ENCODE results near the gene SENP3. TPM values are rescaled to one million over a fixed set of nuclear protein-coding genes. Genes with fewer than 3 reads are reported as not detected.

The SENP3 gene
- polyA plus RNA-seq, 10 donors: 34.8 to 44.0 (median 39.9) TPM

DNA sequence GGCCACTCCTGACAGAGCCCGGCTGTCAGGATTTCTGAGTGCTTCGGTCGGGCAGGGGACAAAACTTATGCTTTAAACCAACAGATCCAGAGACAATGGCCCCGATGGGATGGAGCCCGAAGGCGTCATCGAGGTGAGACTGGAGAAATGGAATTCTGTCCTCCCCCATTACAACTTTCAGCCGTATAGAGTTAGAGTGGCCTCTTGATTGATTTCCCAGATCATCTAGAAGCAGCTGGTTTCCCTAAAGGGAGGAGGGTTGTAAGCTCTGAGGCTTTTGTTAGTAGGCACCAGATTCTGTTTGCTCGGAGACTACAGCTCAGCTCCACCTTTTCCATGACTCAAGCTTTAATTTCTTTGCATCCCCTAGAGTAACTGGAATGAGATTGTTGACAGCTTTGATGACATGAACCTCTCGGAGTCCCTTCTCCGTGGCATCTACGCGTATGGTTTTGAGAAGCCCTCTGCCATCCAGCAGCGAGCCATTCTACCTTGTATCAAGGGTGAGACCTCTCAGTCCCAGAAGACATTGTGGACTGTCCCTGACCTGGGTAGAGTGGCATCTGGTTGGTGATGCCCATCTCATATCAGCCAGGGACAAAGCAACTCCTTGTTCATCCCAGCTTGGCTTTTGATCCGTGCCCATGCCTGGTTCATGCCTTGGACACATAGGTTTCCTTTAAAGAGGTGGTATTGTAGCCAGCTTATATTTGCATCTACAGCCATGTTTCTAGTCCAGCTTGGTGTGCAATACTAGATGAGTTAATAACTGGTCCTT lies 12.6 kb downstream of the SENP3 start:
- DNase-seq: no peak

DNA sequence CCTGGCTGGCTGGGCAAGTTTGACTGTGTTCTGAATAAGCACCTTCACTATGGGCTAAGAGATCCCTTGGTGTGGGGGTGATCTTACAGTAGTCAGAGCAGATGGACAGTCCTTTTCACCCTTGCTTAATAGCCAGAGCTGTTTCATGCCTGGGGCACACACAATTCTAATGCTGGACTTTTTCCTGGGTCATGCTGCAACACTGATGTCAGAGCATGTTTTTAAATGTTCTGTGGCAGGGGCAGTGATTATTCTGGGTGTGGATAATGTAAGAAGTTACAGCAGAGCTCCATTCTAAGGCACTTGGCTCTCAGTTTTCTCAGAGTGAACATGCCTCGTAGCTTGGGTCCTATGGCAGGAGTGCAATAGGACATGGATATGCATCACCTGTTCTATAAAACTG lies 13.8 kb downstream of the SENP3 start:
- DNase-seq: no peak

DNA sequence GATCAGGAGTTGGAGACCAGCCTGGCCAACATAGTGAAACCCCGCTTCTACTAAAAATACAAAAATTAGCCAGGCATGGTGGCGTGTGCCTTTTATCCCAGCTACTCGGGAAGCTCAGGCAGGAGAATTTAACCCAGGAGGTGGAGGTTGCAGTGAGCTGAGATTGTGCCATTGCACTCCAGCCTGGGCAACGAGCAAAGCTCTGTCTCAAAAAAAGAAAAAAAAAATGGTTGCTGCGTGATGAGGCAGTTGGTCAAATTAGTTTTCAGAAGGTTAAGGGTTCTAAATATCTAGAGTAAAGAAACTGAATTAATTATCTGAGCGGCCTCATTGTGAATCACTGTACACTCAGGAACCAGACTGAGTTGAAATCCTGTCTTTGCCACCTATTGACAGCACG lies 14.2 kb downstream of the SENP3 start:
- DNase-seq: no peak

DNA sequence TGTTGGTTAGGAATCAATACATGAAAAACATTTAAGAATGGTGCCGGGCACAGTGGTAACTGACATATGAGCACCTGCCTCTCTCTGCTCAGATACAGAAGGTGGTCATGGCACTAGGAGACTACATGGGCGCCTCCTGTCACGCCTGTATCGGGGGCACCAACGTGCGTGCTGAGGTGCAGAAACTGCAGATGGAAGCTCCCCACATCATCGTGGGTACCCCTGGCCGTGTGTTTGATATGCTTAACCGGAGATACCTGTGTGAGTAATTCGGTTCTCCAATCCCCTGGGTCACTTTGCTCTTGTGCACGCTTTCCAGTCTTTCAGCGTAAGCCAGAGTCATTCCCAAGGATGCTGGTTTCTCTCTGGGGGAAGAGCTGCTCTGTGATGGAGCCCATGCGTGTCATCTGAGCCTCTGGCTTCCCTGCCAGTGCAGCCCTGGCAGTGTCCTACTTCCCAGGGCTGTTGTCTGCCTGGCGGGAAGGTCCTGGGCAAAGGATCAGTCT lies 14.8 kb downstream of the SENP3 start:
- DNase-seq: no peak

DNA sequence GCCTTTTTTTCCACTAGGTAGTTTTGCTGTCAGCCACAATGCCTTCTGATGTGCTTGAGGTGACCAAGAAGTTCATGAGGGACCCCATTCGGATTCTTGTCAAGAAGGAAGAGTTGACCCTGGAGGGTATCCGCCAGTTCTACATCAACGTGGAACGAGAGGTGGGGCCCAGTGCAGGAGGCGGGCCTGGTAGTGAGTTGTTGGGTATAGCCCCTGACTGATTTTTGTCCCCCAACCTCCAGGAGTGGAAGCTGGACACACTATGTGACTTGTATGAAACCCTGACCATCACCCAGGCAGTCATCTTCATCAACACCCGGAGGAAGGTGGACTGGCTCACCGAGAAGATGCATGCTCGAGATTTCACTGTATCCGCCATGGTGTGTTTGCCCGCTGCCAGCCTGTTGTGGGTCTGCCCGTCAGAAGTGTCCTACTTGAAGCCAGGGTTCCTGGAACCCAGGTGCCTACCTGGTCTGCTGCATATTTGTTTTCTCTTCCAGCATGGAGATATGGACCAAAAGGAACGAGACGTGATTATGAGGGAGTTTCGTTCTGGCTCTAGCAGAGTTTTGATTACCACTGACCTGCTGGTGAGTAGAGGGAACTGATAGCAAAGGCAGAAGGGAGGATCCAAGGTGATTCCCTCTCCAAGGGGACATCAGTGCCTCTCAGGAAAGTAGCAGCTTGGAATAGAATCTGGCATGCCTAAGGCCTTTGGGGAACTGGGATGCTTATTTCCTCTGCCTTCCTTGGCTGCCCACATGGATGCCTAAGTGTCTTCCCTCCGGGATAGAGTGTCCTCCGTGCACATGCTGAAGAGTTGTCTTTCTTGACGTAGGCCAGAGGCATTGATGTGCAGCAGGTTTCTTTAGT lies 15.8 kb downstream of the SENP3 start:
- no peak for DNase-seq

DNA sequence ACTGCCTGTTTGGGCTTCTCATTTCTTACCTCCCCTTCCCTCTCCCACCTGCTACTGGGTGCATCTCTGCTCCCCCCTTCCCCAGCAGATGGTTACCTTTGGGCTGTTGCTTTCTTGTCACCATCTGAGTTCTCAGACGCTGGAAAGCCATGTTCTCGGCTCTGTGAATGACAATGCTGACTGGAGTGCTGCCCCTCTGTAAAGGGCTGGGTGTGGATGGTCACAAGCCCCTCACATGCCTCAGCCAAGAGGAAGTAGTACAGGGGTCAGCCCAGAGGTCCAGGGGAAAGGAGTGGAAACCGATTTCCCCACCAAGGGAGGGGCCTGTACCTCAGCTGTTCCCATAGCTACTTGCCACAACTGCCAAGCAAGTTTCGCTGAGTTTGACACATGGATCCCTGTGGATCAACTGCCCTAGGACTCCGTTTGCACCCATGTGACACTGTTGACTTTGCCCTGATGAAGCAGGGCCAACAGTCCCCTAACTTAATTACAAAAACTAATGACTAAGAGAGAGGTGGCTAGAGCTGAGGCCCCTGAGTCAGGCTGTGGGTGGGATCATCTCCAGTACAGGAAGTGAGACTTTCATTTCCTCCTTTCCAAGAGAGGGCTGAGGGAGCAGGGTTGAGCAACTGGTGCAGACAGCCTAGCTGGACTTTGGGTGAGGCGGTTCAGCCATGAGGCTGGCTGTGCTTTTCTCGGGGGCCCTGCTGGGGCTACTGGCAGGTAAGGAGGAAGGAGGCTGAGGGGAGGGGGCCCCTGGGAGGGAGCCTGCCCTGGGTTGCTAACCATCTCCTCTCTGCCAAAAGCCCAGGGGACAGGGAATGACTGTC lies 17.5 kb downstream of the SENP3 start, which contains the start of gene CD68:
Gene CD68 (plus strand): TSS at position 638 of the 833 bp plus-strand sequence. CDS start 40 bp downstream, at position 678.
- peak in 2 of 3 donors; percentile 78 to 82 for DNase-seq

DNA sequence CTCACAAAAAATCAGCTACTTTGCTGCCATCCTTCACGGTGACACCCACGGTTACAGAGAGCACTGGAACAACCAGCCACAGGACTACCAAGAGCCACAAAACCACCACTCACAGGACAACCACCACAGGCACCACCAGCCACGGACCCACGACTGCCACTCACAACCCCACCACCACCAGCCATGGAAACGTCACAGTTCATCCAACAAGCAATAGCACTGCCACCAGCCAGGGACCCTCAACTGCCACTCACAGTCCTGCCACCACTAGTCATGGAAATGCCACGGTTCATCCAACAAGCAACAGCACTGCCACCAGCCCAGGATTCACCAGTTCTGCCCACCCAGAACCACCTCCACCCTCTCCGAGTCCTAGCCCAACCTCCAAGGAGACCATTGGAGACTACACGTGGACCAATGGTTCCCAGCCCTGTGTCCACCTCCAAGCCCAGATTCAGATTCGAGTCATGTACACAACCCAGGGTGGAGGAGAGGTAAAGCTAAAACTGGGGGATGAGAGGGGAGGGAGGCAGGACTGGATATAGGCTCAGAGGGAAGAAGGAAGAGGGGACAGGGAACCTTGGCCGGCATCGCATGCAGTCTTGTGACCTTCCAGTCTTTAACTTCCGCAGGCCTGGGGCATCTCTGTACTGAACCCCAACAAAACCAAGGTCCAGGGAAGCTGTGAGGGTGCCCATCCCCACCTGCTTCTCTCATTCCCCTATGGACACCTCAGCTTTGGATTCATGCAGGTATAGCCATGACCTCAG lies 18.3 kb downstream of the SENP3 start:
- DNase-seq: no peak

DNA sequence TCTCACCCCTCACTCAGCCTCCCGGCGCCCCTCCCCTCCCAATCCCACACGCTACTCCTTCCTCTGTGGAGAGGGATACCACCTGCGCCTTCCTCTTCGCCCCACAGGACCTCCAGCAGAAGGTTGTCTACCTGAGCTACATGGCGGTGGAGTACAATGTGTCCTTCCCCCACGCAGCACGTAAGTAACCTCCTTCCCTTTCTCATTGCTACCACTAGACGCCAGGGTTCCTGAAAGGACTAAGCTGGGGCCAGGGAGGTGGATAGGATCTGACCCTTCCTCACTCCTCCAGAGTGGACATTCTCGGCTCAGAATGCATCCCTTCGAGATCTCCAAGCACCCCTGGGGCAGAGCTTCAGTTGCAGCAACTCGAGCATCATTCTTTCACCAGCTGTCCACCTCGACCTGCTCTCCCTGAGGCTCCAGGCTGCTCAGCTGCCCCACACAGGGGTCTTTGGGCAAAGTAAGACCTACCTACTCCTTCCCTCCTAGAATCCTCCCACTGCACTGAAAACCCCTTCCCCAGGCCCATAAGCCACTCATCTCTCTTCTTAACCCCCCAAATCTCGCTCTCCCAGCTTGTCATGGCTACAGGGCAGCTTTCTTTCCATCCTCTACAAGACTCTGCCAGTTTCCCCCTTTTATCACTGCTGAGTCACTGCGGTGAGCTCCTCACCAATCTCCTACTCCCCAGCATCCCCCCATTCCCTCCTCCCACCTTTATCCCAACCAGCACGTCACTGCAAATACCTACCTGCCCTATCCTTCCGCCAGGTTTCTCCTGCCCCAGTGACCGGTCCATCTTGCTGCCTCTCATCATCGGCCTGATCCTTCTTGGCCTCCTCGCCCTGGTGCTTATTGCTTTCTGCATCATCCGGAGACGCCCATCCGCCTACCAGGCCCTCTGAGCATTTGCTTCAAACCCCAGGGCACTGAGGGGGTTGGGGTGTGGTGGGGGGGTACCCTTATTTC lies 19.2 kb downstream of the SENP3 start:
- no peak for DNase-seq

DNA sequence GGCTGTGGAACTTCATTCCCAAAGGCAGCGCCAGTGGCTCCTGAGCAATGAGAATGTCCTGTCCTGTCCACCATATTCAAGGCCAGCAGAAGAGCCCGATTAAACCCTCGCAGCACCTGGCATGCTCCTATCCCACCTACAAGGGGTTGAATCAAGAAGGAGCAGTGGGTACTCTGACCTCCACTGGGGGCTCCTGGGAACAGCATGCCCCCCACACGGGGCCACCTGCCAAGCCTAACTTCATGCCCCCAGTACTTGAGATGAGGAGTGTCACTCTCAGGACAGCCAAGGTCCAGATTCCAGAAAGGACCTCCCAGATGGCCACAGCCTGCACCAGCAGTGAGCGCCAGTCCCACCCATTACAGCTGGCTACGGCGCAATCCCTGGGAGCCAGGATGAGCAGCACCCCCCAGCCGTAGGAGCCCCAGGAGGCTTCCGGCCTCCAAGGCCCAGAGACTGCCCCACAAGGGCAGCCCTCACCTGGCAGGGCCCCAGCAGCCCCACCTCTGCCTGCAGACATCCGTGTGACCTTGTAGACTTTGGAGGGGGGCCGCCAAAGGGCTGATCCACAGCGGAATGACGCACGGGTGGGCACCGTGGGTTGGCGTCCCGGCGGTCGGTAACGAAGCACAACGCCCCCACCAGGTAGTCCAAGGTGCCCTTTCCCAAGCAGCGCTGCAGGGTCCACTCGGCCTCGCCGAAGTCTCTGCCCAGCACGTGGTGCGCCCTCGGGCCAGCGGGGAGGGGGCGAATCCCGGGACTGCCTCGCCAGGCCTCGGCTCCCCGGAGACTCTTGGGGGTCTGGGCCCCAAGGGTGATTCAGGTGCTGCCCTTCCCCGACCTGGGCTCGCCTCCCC lies 20.9 kb downstream of the SENP3 start:
- DNase-seq: peak in 1 of 3 donors; percentile 44

DNA sequence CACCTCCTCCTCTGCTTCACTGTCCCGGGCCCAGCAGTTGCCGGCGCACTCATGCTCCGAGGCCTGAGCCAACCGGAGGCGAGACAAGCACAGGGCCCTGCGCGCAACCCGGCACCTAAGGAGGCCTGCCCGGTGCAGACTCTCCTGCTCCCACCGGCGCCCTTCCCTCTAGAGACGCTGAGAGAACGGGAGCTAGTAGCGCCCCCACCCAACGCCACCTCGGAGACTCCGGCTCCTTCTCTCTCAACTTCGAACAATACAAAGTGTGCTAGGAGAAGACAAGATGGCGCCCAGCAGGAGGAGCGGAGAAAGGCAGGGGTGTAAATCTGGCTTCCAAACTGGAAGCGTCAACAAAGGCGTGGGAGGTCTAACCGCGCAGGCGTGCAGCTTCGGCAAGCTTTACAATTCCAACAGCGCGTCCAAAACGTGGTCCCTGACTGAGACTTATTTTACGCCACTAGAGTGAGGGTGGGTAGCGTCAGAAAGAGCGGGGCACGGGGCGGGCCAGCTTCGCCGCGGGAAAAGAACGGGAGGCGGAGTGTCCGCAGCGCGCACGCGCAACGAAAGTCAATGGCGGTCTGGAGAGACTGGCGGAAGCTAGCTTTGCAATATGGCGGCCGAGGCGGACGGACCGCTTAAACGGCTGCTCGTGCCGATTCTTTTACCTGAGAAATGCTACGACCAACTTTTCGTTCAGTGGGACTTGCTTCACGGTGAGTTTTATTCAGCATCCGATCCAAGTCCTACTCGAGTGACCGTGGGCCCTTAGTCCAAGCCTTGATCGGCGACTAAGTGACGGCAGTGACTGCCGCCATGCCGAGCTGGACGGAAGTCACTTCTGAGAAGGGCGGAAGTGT lies 21.8 kb downstream of the SENP3 start, which contains the start of gene MPDU1:
Gene MPDU1 (plus strand): TSS at position 600 of the 857 bp plus-strand sequence. CDS start 11 bp downstream, at position 611.
- peak; percentile 98 to 100 (median 99) for DNase-seq

DNA sequence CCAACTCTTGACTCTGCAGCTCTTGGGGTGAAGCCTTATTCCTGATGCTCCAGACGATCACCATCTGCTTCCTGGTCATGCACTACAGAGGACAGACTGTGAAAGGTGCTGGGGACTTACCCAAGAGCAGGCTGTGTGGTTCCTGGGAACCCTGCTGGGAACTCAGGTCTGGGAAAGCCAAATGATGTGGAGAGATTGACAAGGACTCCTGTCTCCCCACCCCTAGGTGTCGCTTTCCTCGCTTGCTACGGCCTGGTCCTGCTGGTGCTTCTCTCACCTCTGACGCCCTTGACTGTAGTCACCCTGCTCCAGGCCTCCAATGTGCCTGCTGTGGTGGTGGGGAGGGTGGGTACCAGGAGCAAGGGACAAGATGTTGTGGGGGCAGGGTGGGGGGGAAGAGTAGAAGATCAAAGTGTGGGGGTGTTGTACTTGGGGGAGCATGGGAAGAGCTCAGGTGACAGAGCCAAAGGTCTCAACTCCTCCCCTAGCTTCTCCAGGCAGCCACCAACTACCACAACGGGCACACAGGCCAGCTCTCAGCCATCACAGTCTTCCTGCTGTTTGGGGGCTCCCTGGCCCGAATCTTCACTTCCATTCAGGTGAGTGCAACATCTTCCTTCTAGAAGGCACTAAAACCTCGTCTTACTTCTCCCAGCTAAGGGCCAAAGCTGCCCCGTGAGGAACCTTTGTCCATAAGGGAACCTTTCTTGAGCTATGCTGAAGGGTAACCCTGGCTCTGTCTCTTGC lies 25.1 kb downstream of the SENP3 start:
- DNase-seq: no peak

DNA sequence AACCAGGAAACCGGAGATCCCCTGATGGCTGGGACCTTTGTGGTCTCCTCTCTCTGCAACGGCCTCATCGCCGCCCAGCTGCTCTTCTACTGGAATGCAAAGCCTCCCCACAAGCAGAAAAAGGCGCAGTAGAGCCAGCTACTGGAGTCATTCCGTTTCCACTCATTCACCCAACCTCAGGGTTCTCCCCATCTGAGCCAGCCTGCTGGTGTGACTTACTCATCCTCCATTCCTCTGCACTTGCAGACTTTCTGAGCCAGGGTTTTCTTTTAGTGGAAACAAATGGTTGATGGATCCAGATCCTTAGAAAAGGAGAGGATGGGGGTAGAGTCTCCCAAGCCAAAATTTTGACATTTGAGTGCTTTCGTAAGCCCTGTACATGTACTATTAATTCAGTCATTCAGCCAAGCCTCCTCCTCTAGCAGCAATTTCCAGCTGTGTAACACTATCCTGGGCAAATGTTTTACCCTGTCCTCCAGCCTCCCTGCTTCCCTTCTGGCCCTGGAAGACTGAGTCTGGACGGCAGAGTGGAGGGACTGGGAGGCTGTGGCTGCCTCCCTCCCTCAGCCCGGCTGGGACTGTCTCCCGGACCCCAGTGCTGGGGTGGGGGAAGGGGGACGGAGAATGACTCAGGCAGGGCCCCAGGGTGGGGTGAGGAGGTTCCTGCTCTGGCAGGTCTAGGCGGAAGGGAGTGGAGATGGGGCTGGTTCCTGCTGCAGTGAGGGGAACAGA lies 25.9 kb downstream of the SENP3 start:
- DNase-seq: peak in 2 of 3 donors; percentile 75 to 82

DNA sequence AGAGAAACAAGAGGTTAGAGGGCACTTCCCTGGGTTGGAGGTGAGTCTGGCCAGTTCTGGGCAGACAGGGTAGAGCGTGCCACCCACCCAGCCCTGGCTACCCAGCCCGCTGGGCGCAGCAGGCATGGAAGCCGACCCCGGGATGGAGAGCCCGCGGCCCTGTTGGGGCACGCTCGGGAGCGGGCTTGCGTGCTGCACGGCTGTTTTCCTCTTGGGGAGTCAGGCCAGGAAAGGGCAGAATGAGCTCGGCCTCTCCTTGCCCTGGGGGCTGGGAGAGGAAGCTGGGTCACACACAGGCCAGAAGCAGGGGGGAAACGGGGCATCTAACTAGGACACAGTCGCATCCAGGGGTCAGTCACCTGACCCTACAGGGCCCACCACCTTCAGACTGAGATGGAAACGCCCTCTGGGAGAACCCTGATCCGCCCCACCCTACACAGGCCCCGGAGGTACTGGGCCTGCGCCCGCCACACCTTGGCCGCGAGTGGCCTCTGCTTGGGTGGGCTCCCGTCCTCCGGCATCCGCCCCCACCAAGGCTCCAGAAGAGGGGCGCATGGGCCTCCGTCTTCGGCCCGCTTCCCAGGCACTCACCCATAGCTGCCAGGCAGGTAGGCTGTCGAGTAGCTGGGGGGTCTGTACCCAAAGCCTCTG lies 27.0 kb downstream of the SENP3 start:
- no peak for DNase-seq

DNA sequence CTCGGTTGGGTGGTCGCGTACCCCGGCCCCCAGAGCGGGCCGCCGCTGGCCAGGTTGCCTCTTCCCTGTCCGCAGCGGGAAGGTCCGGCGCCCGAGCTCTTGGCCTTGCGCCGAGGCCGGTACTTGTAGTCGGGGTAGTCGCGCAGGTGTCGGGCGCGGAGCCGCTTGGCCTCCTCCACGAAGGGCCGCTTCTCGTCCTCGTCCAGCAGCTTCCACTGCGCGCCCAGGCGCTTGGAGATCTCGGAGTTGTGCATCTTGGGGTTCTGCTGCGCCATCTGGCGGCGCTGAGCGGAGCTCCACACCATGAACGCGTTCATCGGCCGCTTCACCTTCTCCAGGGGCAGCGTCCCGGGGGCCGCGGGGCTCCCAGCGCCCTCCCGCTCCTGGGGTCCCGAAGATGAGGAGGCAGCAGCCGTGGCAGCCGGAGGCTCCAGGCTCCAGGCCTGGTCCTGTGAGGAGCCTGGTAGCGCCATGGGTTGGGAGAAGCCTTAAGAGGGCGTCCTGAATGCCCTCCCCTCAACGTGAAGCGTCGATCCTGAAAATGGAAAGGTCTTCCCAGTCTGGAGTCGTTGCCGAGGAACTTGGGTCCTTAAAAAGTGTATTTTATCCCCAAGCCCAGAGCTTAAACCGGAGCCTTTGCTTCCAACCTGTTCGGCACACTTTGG lies 27.6 kb downstream of the SENP3 start:
- peak; percentile 80 to 95 (median 93) for DNase-seq

All from muscle of back (tissue), 11 donors.